Activated CD4-positive, alpha-beta T cell treated with anti-CD3 and anti-CD28 coated beads, Interleukin-2, amount 50 U/mL, for 24 hours (primary cell): ENCODE results near the gene RFX7.
"Not testable (repeated sequence)": the region's sequence is repeated elsewhere in the genome, so short reads cannot be mapped to it uniquely, and the experiment has no call there.

Experiments
- DNase-seq, 2 donors: peaks; one replicate each; pipeline ENCODE4 v3.0.0-alpha.2; 2020; ENCODE audit warnings: low read depth in 1 of 2, low spot score in 1 of 2

The RFX7 gene

DNA sequence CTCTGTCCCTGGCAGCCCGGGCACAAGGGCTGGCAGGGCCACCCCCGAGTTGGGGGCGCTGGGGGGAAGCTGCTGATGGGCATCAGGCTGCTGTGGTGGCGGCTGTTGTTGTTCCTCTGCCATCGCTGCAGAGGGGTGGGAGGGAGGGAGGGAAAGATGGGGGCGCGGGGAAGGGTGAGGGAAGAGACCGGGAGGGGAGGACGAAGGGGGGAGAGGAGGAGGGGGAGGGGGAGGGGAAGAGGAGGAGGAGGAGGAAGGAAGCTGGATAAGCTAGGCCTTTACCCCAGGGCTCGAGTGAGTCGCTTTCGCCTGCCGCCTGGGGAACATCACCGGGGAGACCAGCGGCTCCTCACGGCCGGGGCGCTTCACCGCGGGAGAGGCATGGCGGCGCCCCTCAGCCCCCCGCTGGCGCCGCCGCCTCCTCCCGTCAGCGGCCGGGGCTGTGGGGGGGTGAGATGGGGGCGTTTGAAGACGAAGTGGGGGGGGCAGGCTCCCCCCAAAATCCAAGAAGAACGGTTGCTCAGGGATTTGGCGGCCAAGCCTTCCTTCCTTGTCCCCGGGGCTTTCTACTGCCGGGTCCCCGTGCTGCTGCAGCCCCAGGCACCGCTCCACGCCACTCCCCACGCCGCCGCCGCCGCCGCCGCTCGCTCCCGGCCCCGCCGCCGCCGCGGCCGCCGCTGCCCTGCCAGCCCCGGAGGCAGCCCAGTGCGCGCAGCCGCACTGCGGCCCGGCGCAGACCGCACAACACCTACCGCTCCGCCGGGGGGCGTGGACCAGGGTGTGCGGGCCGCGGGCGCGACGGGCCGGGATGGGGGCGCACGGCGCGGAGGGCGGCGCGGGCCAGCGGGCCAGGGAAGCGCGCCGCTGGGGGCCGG lies at the start of gene RFX7:
Gene RFX7 (minus strand): TSS at position 717 of the 875 bp plus-strand sequence. CDS start 594 bp downstream, at position 123.
- DNase-seq: peak; percentile 50 to 68

DNA sequence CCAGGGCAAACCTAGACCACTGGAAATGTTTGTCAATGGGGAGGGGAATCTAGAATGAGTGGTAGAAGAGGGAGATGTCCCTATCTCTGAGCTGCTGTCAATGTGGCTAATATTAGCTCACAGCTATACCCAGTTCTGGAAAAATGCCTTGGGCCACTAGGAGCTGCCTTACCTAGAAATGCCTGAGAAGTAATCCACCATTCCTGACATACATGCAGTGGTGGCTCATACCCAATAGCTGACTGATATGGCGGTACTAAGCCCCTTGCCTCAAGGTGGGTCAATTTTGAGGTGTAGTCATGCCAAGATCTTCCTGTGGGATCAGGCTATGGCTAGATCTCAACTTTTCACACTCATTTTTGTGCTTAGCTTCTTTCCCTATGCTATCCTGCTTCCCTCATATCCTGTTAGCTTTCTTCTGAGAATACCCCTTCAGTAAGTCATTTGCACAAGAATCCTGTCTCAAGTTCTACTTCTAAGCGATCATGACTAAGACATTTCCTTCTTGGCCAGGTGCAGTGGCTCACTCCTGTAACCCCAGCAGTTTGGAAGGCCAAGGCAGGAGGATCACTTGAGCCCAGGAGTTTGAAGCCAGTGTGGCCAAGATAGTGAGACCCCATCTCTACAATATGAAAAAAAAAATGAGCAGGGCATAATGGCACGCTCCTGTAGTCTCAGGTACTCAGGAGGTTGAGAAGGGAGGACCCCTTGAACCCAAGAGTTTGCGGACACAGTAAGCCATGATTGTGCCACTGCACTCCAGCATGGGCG lies 49.1 kb upstream of the RFX7 start:
- DNase-seq: no peak

DNA sequence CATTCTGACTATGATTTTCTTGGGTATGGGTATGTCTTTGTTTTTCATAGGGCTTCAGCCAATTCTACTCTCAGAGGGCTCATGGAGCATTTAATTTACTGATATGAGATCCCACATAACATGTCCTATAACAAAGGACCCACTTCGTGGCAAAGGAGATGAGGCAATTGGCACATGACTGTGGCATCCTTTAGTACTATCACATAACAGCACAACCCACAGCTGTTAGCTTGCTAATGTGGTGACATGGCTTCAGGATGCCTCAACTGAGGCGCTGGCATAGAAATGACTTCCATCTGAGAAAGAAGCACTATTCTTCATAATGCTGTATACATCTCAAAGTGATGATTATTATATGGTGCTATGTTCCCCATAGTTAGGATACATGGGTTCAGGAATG lies 48.1 kb upstream of the RFX7 start:
- no peak for DNase-seq

DNA sequence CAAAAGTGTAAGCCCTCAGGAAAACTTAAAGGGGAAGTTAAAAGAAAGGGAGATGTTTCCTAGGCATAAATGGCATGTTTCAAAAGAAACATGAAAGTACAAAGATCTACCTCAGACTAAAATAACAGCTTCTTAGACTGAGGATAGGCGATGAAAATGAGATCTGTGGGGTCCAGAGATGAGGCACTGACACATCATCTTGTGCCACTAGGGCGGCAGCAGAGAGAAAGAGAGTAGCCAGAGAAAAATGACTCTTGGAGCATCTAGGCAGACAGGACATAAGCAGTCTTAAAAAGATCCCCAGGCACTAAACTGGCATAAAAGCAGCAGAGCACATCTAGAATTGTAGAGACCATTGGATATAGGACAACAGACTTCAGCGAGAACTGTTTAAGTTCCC lies 42.5 kb upstream of the RFX7 start:
- no peak for DNase-seq

DNA sequence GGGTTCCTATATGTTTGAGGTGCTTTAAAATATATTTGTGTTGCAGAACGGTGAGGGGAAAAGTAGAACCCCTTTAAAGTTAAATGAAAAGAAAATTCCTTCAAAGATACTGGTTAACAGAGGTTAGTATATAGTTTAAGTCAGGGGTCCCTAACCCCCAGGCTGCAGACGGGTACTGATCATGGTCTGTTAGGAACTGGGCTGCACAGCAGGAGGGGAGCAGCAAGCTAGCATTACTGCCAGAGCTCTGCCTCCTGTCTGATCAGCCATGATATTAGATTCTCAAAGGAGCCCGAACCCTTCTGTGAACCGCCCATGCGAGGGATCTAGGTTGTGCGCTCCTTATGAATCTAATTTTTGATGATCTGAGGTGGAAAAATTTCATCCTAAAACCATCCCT lies 37.5 kb upstream of the RFX7 start:
- DNase-seq: no peak

DNA sequence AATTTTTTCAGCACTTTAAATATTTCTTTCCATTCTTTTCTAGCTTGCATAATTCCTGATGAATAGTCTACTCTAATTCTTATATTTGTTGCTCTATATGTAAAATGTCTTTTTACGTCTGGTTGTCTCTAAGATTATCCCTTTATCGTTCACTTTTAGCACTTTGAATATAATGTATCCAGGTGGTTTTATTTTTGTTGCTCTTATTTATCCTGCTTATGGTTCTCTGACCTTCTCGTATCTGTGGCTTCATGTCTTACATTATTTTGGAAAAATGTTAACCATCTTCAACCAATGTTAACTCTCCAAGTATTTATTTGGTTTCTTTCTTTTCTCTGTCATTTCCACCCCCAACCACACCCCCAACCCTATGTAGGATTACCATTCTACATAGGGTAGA lies 30.0 kb upstream of the RFX7 start:
- DNase-seq: no peak

DNA sequence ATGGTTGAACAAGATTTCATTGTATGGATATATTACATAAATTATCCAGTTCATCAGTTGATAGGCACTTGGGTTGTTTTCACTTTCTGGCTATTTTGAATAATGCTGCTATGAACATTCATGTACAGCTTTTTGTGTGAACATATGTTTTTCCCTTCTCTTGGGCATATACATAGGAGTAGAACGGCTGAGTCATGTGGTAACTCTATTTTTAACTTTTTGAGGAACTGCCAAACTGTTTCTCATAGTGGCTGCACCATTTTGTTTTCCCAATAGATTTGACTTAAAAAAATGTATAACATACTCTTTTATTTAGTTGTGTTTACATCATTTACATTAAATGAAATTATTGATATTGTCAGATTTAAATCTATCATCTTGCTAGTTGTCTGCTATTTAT lies 28.8 kb upstream of the RFX7 start:
- DNase-seq: no peak

DNA sequence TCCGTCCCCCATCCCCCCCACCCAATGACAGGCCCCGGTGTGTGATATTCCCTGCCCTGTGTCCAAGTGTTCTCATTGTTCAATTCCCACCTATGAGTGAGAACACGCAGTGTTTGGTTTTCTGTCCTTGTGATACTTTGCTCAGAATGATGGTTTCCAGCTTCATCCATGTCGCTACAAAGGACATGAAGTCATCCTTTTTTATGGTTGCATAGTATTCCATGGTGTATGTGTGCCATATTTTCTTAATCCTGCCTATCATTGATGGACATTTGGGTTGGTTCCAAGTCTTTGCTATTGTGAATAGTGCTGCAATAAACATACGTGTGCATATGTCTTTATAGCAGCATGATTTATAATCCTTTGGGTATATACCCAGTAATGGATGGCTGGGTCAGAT lies 22.8 kb upstream of the RFX7 start:
- not testable (repeated sequence) for DNase-seq

DNA sequence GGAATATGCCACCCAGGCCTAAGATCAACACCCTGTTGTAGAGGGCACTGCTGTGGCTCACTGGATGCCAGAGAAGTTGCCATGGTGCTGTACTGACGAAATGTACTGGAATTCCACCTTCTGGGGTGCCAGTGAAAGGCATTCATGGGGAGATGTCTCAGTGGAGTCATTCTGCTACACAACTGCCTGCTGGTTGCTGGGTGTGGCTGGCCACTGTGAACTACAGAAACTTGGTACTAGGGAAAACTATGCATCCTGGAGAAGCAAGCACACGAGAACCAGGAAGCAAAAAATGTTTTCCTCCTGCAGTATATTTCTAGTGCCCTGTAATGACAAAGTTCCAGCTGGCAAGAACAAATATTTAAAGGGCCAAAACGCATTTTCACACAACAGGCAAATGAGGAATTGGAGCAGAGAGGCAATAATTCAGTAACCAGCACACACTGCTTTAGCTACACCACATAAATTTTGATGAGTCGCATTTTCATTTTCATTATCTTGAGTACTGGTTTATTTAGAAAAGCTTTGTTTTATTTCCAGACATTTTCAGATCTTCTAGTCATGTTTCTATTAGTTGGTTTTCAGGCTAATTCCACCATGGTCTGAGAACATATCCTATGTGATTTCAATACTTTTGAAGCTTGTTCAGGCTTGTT lies 18.3 kb upstream of the RFX7 start:
- DNase-seq: no peak

DNA sequence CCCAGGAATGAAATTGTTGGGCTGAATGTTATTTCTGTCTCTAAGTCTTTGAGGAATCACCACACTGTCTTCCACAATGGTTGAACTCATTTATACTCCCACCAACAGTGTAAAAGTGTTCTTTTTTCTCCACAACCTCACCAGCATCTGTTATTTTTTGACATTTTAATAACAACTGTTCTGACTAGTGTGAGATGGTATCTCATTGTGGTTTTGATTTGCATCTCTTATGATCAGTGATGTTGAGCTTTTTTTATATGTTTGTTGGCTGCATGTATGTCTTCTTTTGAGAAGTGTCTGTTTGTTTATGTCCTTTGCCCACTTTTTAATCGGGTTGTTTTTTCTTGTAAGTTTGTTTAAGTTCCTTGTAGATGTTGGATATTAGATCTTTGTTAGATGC lies 13.6 kb upstream of the RFX7 start:
- not testable (repeated sequence) for DNase-seq

DNA sequence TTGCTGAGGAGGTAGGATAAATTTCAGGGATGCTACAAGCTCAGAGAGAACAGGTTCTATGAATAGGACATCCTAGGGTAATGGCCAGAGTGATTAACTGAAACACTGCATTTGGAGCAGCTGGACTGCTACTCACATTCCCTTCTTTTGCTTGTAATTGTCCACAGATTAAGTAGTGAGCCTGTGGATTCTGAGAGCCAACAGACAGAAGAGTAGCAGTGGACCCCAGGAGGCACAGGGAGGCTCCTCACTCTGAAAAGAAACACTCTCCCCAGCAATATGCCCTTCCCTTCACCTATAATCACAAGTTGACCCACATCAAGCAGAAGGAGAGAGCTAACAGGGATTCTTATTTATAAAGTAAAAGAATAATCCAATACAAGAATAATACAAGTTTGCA lies 10.6 kb upstream of the RFX7 start:
- no peak for DNase-seq

DNA sequence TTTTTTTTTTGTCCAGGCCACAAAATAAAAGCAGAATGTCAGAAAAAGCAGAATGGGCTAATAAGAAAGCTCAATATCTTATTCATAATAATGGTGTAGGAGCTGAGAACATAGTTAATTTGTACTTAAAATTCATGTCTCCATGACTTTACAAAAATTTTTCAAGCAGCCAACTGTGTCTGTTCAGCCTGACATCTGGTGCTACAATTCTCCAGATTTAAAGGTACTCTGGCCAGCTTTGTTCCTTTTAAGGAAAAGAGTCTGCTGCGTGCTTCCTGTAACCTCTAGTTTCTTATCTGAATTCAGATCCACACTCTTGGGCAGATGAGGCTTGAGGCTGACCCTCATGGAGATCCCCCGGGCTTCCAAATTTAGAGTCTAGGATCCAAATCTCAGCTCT lies 8.7 kb upstream of the RFX7 start:
- no peak for DNase-seq

DNA sequence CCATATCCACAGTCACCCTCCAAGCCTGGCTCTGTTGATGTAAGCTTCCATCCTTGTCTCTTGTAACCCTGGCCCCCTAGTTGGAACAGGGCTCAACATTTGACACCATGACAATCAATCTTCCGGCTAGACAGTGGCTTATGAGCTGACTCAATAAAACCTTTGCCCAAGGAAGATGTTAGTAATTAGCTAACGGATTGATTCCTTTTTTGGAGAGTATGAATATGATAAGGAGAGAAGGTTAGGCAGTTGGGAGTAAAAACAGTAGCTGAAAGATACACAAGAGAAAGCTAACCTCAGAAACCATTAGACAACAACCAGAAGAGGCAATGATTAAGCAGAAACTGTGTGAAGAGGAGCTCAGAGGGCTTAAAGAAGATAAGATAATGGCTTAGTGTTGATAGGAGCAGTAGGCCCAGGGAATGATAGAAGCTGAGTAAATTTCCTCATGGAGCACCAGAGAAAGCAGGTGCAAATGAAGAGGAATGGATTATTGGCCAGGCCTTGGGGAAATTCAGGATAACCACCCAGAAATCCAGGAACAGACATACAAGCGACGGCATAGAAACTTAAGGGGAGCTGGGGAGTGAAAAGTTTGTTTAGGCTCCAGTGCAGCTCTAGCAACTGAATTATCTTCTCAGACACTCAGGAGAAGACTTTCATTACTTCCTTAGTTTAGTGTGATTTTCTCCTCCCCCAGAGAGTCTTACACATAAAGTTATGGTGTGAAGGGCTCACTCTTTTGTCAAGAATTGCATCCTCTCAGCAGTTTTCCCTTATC lies 7.8 kb upstream of the RFX7 start:
- DNase-seq: no peak

DNA sequence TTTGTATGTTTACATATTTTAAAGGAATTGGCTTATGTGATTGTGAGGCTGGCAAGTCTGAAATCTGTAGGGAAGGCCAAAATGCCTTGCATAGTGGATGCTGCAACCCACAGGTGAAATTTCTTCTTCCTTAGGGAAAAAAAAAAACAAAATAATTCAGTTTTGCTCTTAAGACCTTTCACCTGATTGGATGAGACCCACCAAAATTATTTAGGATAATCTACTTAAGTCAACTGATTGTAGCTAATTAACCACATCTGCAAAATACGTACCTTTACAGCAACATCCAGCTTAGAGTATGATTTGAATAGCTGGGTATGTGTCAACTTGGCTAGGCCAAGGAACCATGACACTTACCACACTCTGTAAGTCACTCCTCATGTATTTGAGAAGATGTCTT lies 6.9 kb upstream of the RFX7 start:
- DNase-seq: no peak

DNA sequence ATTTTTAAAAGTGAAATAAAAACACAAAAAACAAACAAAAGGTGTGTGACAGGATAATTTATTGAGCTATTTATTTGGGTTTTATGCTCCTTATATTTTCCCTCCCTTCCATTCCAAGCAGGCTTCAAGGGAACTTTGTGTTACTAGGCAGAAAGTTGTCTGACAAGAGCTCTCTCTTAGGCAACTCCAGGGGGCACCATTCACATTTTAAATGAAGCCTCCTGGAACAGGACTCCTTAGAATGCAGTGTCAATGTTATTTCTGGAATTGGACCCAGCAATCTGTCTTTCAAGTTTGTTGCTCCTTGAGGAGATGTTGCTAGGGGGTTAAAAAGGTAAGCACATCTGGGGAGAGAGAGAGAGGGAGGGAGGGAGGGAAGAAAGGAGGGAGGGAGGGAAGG lies 5.4 kb upstream of the RFX7 start:
- no peak for DNase-seq

DNA sequence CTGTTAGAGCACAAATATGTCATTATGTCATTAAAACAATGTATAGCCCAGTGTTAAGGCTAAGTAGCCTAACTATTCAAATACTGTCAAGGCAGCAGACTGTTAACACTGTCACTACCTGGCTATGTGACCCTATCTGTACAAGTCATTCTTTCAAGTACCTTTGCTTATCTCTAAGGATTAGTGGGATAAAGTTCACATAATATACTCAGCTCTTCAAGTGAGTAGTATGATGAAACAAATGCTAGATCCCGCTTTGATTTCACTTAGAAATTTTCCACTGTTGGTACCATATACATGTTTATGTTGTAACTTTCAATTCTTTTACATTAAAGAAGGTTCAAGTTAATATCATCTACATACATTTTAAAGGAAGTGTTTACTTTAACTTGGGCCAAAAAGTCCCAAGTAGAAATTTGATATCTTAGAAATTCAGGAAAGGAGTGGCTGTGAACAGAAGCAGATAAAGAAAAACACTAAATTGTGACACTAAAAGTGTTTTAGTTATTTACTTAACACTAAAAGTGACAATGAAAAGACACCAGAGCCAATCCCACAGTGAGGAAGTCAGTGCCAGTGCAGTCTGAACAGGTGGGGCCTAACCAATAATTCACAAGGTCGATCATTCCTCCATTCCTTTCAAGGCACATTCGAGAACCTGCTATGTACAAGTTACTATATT lies 4.8 kb upstream of the RFX7 start:
- no peak for DNase-seq

DNA sequence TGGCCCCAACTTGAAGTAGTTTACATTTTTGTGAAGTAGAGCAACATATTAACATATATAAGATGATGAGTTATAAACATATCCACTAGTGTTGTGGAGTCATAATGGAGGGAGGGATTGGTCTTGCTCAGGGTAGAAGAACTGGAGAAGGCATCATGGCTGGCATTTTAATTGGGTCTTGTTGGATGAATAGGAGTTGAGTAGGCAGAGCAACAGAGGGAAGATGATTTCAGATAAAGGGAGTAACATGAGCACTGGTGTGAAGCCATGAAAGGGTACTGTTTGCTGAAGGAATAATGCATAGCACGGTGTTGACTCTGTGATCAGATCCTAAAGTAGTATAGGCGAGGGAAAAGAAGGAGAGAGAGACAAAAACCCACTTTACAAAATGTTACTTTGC lies 3.6 kb upstream of the RFX7 start:
- no peak for DNase-seq

DNA sequence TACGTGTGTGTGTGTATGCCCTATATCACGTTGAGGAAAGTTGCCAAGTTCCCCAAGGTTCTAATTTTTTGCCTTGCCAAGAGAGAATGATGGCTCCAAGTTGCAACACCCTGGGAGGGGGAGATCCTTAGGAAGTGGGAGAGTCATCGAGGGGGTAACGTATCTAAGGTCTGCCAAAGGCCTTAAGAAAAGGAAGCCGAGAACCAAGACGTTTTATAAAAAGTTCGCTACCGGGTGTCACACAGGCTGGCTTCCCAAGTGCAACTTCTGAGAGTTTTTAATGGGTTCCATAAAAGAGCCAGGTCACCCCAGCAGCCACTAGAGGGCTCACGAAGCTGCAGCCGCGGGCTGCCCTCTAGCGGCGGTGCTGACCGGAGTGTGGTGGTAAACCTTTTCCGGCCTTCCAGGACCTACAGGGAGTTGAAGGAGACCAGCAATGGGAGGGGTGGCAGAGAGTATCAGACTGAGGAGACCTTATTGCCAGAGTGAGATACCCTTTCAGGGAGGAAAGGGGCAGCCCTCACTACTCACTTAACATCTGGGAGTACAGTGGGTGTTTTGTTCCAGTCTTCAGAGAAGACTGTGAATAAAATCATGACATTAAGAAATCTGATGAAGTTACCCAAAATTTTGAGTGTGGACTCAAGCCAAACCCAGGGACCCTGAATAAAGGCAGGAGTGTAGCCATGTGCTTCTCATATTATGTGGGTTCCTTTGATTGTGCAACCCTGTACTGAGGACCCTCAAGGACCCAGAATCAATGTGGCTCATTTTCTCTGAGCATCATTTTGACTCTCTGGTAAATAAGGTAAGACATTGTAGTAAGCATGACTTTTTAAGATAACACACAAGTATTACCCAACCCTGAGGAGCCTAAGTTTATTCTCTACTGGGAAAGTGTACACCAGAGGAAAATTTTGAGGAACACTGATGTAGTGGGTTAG lies 2.5 kb upstream of the RFX7 start:
- DNase-seq: peak; percentile 78 to 86

DNA sequence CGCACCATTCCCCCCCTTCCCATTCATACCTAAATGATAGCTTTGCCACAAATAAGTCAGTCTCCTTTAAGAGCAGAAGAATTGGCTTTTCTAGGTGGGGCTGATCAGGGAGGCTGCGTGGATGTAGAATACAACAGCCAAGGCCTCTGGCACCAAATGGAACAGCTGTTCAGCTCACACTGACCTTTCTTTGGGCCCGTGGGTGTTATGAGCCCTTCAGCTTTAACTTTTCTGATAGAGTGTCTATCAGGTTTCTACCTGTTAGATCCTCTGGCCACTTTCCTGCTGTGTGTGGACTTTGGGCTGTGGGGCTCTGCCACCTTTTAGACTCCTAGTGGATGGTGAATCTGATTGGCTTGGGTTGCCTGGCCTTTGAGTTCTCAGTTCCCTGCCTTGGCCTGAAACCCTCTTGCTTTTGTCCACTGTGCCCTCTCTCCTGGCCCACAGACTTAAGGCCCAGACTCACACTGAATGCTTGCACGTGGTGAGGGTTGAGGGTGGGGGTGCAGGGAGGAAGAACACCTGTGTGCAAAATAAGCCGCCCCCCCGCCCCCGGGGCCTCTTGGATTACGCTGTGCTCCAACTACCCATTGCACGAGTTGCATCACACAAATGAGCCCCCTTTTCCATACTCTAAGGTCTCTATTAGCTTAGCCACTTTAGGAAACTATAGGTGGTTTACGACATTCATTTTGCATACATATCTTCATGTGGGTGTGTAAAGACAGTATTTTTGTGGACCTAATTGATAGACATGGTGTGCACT lies 1.3 kb upstream of the RFX7 start:
- DNase-seq: peak; percentile 4 to 12
